ENCODE results near the gene BIK.

- TF ChIP-seq CTCF (IDR thresholded peaks at IDR 0.05) = no peak
- TF ChIP-seq POLR2A (IDR thresholded peaks at IDR 0.05) = no peak
Measured at GRCh38 chr22:43164636-43165035, 54.1 kb downstream of the BIK start.
